GM12891 (cell line): ENCODE results near the gene BMP4.

Source experiments
- POLR2A ChIP-seq: IDR thresholded peaks from 2 replicates; pipeline ENCODE4 v1.6.1; 2011; ENCODE audit warnings: low read depth, low read length, control low read depth
- POLR2AphosphoS5 ChIP-seq: IDR thresholded peaks from 2 replicates; pipeline ENCODE4 v1.6.1; 2011; ENCODE audit warnings: low read depth, low read length, control low read depth
- SPI1 ChIP-seq: IDR thresholded peaks from 2 replicates; pipeline ENCODE4 v1.6.1; 2011; ENCODE audit warnings: low read depth, low read length, control low read depth
- TAF1 ChIP-seq: IDR thresholded peaks from 2 replicates; pipeline ENCODE4 v1.6.1; 2011; ENCODE audit warnings: low read depth, low read length, control low read depth

GRCh38 chr14:54002653-54003052 lies 46.0 kb upstream of the BMP4 start:
- TF ChIP-seq POLR2A (no peak), POLR2AphosphoS5 (no peak), SPI1 (no peak), TAF1 (no peak)
